Measurements from ENCODE around the gene SERTAD1. TPM values are rescaled to one million over a fixed set of nuclear protein-coding genes. Genes with fewer than 3 reads are reported as not detected.

The SERTAD1 gene
- total and polyA plus RNA-seq, 2 of the 4 experiments (the other 2 are of a cell fraction), result 21.1 to 27.4 TPM

- no peak overlapping the region for H2AFZ ChIP-seq (replicated peaks; ENCODE audit: low read length, poor library complexity)
These were observed 29.8 kb downstream of the SERTAD1 start for GRCh38 chr19:40395956-40396355.

More at GRCh38 chr19:40395956-40396355, 29.8 kb downstream of the SERTAD1 start:
- DNase-seq (no peak), ATAC-seq (ENCODE audit: low read depth) (no peak)
- no peak overlapping the region for H3K4me3 ChIP-seq (ENCODE audit: insufficient read depth, low read depth, low read length)
- intact Hi-C loops (cut with micrococcal nuclease), result no loop called here
- H2BK15ac ChIP-seq (ENCODE audit: low read depth, low read length), result no peak overlapping the region
- no peak overlapping the region for H3K14ac ChIP-seq (replicated peaks; ENCODE audit: low read depth, low read length)
- H2BK20ac ChIP-seq (ENCODE audit: low read depth, low read length), result no peak overlapping the region
- TF ChIP-seq CHD1 (IDR thresholded peaks at IDR 0.05; ENCODE audit: low read depth, low read length), result no peak
- TF ChIP-seq ELK1 (IDR thresholded peaks at IDR 0.05; ENCODE audit: borderline replicate concordance, low read depth, low read length), result no peak
- TF ChIP-seq MXI1 (IDR thresholded peaks at IDR 0.05; ENCODE audit: borderline replicate concordance, low read depth, low read length), result no peak
- no peak for TF ChIP-seq MAZ (IDR thresholded peaks at IDR 0.05; ENCODE audit: borderline replicate concordance, low read depth, low read length)
- TF ChIP-seq, protein P1, sequence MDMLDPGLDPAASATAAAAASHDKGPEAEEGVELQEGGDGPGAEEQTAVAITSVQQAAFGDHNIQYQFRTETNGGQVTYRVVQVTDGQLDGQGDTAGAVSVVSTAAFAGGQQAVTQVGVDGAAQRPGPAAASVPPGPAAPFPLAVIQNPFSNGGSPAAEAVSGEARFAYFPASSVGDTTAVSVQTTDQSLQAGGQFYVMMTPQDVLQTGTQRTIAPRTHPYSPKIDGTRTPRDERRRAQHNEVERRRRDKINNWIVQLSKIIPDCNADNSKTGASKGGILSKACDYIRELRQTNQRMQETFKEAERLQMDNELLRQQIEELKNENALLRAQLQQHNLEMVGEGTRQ (IDR thresholded peaks at IDR 0.05; ENCODE audit: low read depth, low read length), result no peak
- TF ChIP-seq FOS (IDR thresholded peaks at IDR 0.05; ENCODE audit: low read depth, low read length), result no peak
- TF ChIP-seq, protein P2, sequence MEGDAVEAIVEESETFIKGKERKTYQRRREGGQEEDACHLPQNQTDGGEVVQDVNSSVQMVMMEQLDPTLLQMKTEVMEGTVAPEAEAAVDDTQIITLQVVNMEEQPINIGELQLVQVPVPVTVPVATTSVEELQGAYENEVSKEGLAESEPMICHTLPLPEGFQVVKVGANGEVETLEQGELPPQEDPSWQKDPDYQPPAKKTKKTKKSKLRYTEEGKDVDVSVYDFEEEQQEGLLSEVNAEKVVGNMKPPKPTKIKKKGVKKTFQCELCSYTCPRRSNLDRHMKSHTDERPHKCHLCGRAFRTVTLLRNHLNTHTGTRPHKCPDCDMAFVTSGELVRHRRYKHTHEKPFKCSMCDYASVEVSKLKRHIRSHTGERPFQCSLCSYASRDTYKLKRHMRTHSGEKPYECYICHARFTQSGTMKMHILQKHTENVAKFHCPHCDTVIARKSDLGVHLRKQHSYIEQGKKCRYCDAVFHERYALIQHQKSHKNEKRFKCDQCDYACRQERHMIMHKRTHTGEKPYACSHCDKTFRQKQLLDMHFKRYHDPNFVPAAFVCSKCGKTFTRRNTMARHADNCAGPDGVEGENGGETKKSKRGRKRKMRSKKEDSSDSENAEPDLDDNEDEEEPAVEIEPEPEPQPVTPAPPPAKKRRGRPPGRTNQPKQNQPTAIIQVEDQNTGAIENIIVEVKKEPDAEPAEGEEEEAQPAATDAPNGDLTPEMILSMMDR (conservative IDR thresholded peaks at IDR 0.05; ENCODE audit: low read depth, low read length), result no peak
- no peak for TF ChIP-seq BHLHE40 (IDR thresholded peaks at IDR 0.05; ENCODE audit: low read depth, low read length)
- TF ChIP-seq NFE2L2 (IDR thresholded peaks at IDR 0.05; ENCODE audit: low read depth, low read length), result no peak
- no peak overlapping the region for H3K23ac ChIP-seq (ENCODE audit: low read depth, low read length)
- H3K9ac ChIP-seq (ENCODE audit: low read depth, low read length), result no peak overlapping the region
- no peak overlapping the region for H4K5ac ChIP-seq (ENCODE audit: low read depth, low read length)
- dilution Hi-C loops (cut with HindIII; ENCODE audit: low sequenced_read_pairs, unreplicated experiment), result no loop called here
- H4K20me1 ChIP-seq (ENCODE audit: insufficient read depth, low read length), result no peaks in the 10 kb centered on the region
- no peak overlapping the region for H2BK5ac ChIP-seq (ENCODE audit: low read depth, low read length, poor library complexity, severe bottlenecking)
- H3K27me3 ChIP-seq (ENCODE audit: control insufficient read depth, insufficient read depth, low read length), result no peaks in the 10 kb centered on the region
- no peaks in the 10 kb centered on the region for H3K36me3 ChIP-seq (ENCODE audit: control insufficient read depth, insufficient read depth, low read length)
- no peak overlapping the region for H3K4ac ChIP-seq (ENCODE audit: low read depth, low read length)
- H3K4me2 ChIP-seq (ENCODE audit: low read depth, low read length), result no peak overlapping the region
- no peak overlapping the region for H2AK5ac ChIP-seq (ENCODE audit: low read depth, low read length)
- H3K4me1 ChIP-seq (ENCODE audit: control insufficient read depth, insufficient read depth, low read length), result no peaks in the 10 kb centered on the region
- H3K9me1 ChIP-seq (ENCODE audit: insufficient read depth, low read length), result no peaks in the 10 kb centered on the region
- no peak overlapping the region for H4K8ac ChIP-seq (ENCODE audit: low read depth in 2 of 2, low read length in 2 of 2)
- no peak overlapping the region for H4K91ac ChIP-seq (ENCODE audit: insufficient read depth, low read depth, low read length)
- H3K56ac ChIP-seq (ENCODE audit: extremely low read depth, insufficient read depth, low read length), result no peak overlapping the region
- no peak overlapping the region for H3K18ac ChIP-seq (ENCODE audit: low read depth, low read length)
- CTCF ChIA-PET, result no interaction called here
- no peak overlapping the region for H2AK9ac ChIP-seq (replicated peaks; ENCODE audit: low read depth, low read length, poor library complexity)
- no peaks in the 10 kb centered on the region for H3K9me3 ChIP-seq (ENCODE audit: control insufficient read depth, insufficient read depth, low read length)
- 0 out of 4 replicates have a peak, but pooled peaks cover 0 to 3% of the 10 kb centered on the region in 2 experiments for H3K79me1 ChIP-seq (ENCODE audit: low read depth in 1 of 2, low read length in 2 of 2)
- BruUV-seq (replicated peaks), result no TSS peak
- no peak overlapping the region for H2BK120ac ChIP-seq (ENCODE audit: low read depth, low read length)
- no peak overlapping the region for H3K27ac ChIP-seq (ENCODE audit: insufficient read depth, low read length)
- POLR2A ChIA-PET (ENCODE audit: unreplicated experiment), result interaction anchor here (0.6 kb wide), 1 partner anchor 960 kb away, joined by 3 read pairs; the partner anchor contains the start of gene RPS16
- in situ Hi-C loops (cut with MboI; ENCODE audit: low sequenced_read_pairs), result no loop called here
- WGBS, 2 experiments (ENCODE audit: extremely low coverage in 2 of 2, insufficient read length in 1 of 2), result 91% methylated on average over 12 of the region's 14 CpGs; no CpG with 5 or more reads in 1 of the 2 experiments

Measured in IMR-90 (cell line).